Measurements from ENCODE around the gene RELN. TPM values are rescaled to one million over a fixed set of nuclear protein-coding genes. Genes with fewer than 3 reads are reported as not detected.

The RELN gene
- total and polyA plus RNA-seq, 10 donors: 0.03 to 7.6 (median 1.0) TPM

- H3K36me3 ChIP-seq: no peaks in the 10 kb centered on the region
- no peaks in the 10 kb centered on the region for H3K9me3 ChIP-seq
- DNase-seq: no peak
- no peak overlapping the region for H3K4me3 ChIP-seq
- no peaks in the 10 kb centered on the region for H3K4me1 ChIP-seq
- whole genome bisulfite sequencing, 5 donors: 42 to 66% (median 54%) methylated on average over 2 of the region's 2 CpGs
- intact Hi-C loops (cut with DNase I; ENCODE audit: low total_unique reads): no loop called here
- H3K27me3 ChIP-seq (replicated peaks in 1 of 7): no peaks in the 10 kb centered on the region
- no peak for TF ChIP-seq POLR2AphosphoS5 (IDR thresholded peaks at IDR 0.05)
- no peak for TF ChIP-seq CTCF (IDR thresholded peaks at IDR 0.05 in 8 of 11, conservative IDR thresholded peaks at IDR 0.05 in 3 of 11)
- TF ChIP-seq POLR2A (IDR thresholded peaks at IDR 0.05): no peak
- no peak overlapping the region for H3K27ac ChIP-seq
Measured at GRCh38 chr7:103811997-103812396, 177.5 kb downstream of the RELN start.

- Histone ChIP-seq H3K4me3 (no peak overlapping the region), H3K36me3 (no peaks in the 10 kb centered on the region), H3K27me3 (replicated peaks in 1 of 7) (no peaks in the 10 kb centered on the region), H3K4me1 (no peaks in the 10 kb centered on the region), H3K9me3 (no peaks in the 10 kb centered on the region), H3K27ac (no peak overlapping the region)
- TF ChIP-seq POLR2A (IDR thresholded peaks at IDR 0.05) (no peak), CTCF (IDR thresholded peaks at IDR 0.05 in 8 of 11, conservative IDR thresholded peaks at IDR 0.05 in 3 of 11) (no peak), POLR2AphosphoS5 (IDR thresholded peaks at IDR 0.05) (no peak)
- DNase-seq: no peak
- intact Hi-C loops (cut with DNase I; ENCODE audit: low total_unique reads): no loop called here
- WGBS, 5 donors: 76 to 84% (median 77%) methylated on average over 5 of the region's 5 CpGs
Measured at GRCh38 chr7:103811290-103811689, 178.2 kb downstream of the RELN start.

- Histone ChIP-seq H3K4me1 (no peaks in the 10 kb centered on the region), H3K4me3 (no peak overlapping the region), H3K9me3 (no peaks in the 10 kb centered on the region), H3K36me3 (no peaks in the 10 kb centered on the region), H3K27ac (no peak overlapping the region), H3K27me3 (replicated peaks in 1 of 7) (no peaks in the 10 kb centered on the region)
- intact Hi-C loops (cut with DNase I; ENCODE audit: low total_unique reads): no loop called here
- 57 to 64% (median 61%) methylated on average over 11 of the region's 11 CpGs for WGBS, 5 donors
- DNase-seq: no peak
- TF ChIP-seq POLR2A (IDR thresholded peaks at IDR 0.05): no peak
- no peak for TF ChIP-seq POLR2AphosphoS5 (IDR thresholded peaks at IDR 0.05)
- no peak for TF ChIP-seq CTCF (IDR thresholded peaks at IDR 0.05 in 8 of 11, conservative IDR thresholded peaks at IDR 0.05 in 3 of 11)
Measured at GRCh38 chr7:103810112-103810744, 179.2 kb downstream of the RELN start.

GRCh38 chr7:103809229-103809994 lies 180.0 kb downstream of the RELN start:
- DNase-seq: no peak
- H3K4me1 ChIP-seq: no peaks in the 10 kb centered on the region
- no peak overlapping the region for H3K4me3 ChIP-seq
- H3K27me3 ChIP-seq (replicated peaks in 1 of 7): no peaks in the 10 kb centered on the region
- 56 to 68% (median 62%) methylated on average over 6 of the region's 6 CpGs for WGBS, 5 donors
- TF ChIP-seq POLR2A (IDR thresholded peaks at IDR 0.05): no peak
- no peak for TF ChIP-seq POLR2AphosphoS5 (IDR thresholded peaks at IDR 0.05)
- no peak for TF ChIP-seq CTCF (IDR thresholded peaks at IDR 0.05 in 8 of 11, conservative IDR thresholded peaks at IDR 0.05 in 3 of 11)
- no peaks in the 10 kb centered on the region for H3K9me3 ChIP-seq
- H3K36me3 ChIP-seq: no peaks in the 10 kb centered on the region
- no peak overlapping the region for H3K27ac ChIP-seq
- intact Hi-C loops (cut with DNase I; ENCODE audit: low total_unique reads): no loop called here

Data from spleen (tissue), 11 donors.